AG04449 (cell line): Measurements from ENCODE around the gene MEGF10.

Experiments
- CTCF ChIA-PET: fragments of 350-600 bp; formaldehyde crosslinking; extraction: SDS; loops from one replicate; lab custom pipeline; 2021; ENCODE audit warnings: antibody characterized with exemption; lab: Yijun Ruan, JAX
- POLR2A ChIA-PET: fragments of 400-600, 350-600 bp; formaldehyde crosslinking; extraction: SDS; loops from one replicate; lab custom pipeline; 2020; ENCODE audit warnings: antibody characterized with exemption, inconsistent platforms; lab: Yijun Ruan, JAX
- DNase-seq: peaks from one replicate; pipeline ENCODE4 v3.0.0-alpha.2; 2010; ENCODE audit warnings: low read depth, low spot score
- H3K4me3 ChIP-seq: 2 replicates; pipeline ENCODE4 v1.5.1; 2011; ENCODE audit warnings: low read depth, mild to moderate bottlenecking, control low read depth, low read length
- TF ChIP-seq, protein P1 (sequence below): IDR thresholded peaks from one replicate; pipeline ENCODE4 v1.5.1; 2011; ENCODE audit warnings: mild to moderate bottlenecking, moderate library complexity, low read length, control low read depth, inconsistent platforms; ENCODE audit not compliant: insufficient read depth; ENCODE audit errors: missing control alignments

MEGF10 gene

DNA sequence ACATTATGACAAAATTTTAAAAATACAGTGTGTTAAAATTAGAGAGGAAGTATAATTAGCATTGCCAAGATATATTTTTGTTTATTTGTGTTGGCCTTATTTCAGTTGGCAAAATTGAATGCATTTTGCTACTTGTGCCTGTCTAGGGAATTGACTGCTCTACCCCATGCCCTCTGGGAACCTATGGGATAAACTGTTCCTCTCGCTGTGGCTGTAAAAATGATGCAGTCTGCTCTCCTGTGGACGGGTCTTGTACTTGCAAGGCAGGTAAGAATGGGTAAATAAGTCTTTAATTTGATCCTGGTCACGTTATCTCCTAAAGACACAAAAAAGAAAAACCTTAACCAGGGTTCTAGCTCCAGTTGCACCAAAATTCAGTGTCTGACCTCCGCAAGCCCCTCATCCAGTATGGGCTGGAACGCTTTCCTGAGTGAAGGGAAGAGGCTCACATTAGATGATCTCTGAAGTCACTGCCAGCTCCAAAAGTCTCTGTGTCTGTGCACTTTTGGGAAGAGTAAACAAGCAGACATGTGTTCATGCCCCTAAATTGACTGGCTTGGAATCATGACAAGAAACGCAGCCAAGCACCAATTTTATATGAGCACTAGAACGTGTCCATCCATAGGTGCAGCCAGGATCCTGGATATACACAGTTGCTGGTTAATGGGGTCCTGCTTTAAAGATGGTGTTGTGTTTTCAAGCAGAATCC is 128.5 kb downstream of the MEGF10 start:
- TF ChIP-seq, protein P1, sequence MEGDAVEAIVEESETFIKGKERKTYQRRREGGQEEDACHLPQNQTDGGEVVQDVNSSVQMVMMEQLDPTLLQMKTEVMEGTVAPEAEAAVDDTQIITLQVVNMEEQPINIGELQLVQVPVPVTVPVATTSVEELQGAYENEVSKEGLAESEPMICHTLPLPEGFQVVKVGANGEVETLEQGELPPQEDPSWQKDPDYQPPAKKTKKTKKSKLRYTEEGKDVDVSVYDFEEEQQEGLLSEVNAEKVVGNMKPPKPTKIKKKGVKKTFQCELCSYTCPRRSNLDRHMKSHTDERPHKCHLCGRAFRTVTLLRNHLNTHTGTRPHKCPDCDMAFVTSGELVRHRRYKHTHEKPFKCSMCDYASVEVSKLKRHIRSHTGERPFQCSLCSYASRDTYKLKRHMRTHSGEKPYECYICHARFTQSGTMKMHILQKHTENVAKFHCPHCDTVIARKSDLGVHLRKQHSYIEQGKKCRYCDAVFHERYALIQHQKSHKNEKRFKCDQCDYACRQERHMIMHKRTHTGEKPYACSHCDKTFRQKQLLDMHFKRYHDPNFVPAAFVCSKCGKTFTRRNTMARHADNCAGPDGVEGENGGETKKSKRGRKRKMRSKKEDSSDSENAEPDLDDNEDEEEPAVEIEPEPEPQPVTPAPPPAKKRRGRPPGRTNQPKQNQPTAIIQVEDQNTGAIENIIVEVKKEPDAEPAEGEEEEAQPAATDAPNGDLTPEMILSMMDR, result no peak
- CTCF ChIA-PET, result no interaction called here
- H3K4me3 ChIP-seq, result no peak overlapping the region
- POLR2A ChIA-PET, result no interaction called here
- DNase-seq, result no peak

DNA sequence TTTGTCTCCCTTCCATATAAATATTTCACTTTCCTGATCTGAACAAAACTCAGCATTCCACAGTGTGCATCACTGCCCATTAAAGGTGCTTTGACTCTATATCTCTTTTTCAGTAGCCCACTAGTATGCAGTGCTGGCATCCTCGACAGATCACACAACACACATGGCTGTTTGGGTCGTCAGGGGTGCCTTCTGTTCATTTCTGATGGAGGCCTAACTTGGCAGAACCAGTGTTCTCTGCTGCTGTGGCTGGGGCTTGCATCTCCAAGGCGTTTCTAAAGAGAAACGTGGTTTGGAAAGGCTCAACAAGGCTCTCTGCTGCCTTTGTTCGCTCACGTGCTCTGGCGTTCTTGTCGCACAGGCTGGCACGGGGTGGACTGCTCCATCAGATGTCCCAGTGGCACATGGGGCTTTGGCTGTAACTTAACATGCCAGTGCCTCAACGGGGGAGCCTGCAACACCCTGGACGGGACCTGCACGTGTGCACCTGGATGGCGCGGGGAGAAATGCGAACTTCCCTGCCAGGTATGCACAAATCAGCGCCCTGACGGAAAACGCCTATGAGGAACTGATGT is 129.2 kb downstream of the MEGF10 start:
- POLR2A ChIA-PET, result no interaction called here
- H3K4me3 ChIP-seq, result no peak overlapping the region
- no peak for DNase-seq
- TF ChIP-seq, protein P1, result no peak
- CTCF ChIA-PET, result no interaction called here

DNA sequence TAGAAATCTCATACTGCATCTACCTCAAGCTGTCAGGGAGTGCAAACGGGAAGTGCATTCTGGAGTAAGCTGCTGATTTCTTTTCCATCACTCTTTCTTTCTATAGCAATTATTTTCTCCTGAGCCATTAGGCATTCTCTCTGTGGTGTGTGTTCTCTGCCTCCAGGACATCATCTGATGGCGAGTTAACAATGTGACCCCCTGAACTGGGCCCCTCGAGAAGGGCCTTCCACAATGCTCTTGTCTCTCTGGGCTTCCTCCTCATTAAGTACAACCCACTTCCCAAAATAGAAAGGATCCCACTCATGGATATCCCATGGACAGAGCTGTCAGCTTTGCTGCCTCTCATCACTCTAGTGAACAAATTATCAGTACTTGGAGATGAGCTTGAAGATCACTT is 130.2 kb downstream of the MEGF10 start:
- CTCF ChIA-PET, result no interaction called here
- POLR2A ChIA-PET, result no interaction called here
- TF ChIP-seq, protein P1, result no peak
- DNase-seq, result no peak
- H3K4me3 ChIP-seq, result no peak overlapping the region

DNA sequence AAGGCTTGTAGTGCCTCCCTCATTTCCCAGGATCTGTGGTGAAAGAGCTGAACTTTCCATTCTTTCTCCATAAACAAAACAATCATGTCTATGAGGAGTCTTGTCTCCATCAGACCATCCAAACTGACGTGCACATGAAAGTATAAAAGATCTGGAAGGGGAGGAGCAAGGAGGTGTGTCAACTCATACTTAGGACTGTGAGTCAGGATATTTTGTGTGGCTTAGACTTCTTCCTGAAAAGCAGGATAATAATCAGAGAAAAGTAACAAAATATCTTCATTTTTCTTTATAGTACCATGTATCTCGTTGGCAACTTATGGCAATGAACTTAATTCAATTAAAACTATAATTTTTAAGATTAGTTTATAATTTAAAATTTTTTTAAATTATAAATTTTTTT is 130.9 kb downstream of the MEGF10 start:
- ChIA-PET CTCF (no interaction called here), POLR2A (no interaction called here)
- no peak for DNase-seq
- no peak overlapping the region for H3K4me3 ChIP-seq
- TF ChIP-seq, protein P1, result no peak

DNA sequence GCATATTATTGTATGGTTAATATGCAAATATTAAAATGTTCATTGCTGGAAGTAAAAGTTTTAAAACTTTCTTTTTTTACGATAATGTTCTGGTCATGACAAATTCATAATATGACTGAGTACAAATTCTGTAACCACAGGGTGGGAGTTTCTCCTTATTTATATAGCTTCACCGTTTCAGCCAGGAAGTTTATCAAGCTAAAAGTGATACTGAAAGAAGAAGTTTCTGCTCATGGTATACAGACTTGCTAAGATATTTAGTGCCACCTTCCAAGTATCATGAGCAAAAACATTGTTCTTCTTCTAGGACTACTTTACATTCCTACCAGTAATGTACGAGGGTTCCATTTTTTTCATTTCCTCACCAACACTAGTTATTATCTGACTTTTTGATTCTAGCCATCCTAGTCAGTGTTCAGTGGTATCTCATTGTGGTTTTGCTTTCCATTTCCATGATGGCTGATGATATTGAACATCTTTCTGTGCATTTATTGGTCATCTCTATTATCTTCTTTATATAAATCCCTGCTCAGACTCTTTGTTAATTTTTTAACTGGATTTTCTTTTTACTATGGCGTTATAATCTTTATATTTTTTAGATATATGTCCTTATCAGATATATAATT is 132.7 kb downstream of the MEGF10 start:
- DNase-seq, result no peak
- CTCF ChIA-PET, result no interaction called here
- H3K4me3 ChIP-seq, result no peak overlapping the region
- TF ChIP-seq, protein P1, result no peak
- POLR2A ChIA-PET, result no interaction called here

DNA sequence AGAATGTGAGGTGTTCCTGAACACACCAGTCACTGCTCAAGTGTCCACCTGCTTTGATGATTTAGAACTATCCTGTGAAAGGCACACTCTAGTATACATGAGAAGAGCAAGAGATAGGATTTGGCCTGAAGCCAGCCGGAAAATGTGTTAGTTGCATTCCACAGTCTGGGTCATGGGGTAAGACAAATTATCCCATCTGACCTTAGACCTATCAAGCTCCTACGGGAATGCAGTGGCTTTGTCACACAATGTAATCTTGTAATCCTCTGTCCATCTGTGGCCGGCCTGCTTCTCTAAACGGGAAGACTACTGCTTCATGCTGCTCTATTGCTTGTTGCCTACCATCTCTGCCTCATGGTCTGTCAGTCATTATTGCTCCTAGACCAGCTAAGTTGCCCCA is 134.4 kb downstream of the MEGF10 start:
- ChIA-PET CTCF (no interaction called here), POLR2A (no interaction called here)
- no peak overlapping the region for H3K4me3 ChIP-seq
- TF ChIP-seq, protein P1, result no peak
- no peak for DNase-seq
